ENCODE measurements around the gene ADGRB2. TPM values are rescaled to one million over a fixed set of nuclear protein-coding genes. Genes with fewer than 3 reads are reported as not detected.

ADGRB2 gene
- total RNA-seq, 1 donor from 2014 or later, result 15.8 TPM

GRCh38 chr1:31789259-31790065 is 25.3 kb upstream of the ADGRB2 start:
- H3K9me3 Mint-ChIP-seq (ENCODE audit: unreplicated experiment), result peaks cover 6% of the 10 kb centered on the region
- no peak overlapping the region for H3K27ac Mint-ChIP-seq (ENCODE audit: unreplicated experiment)
- H3K36me3 Mint-ChIP-seq (ENCODE audit: unreplicated experiment), result no peaks in the 10 kb centered on the region

GRCh38 chr1:31788825-31789256 is 24.7 kb upstream of the ADGRB2 start:
- DNase-seq, result no peak
- Mint-ChIP-seq H3K27ac (ENCODE audit: unreplicated experiment) (no peak overlapping the region), H3K4me1 (ENCODE audit: low read depth, unreplicated experiment) (peaks cover 13% of the 10 kb centered on the region), H3K4me3 (ENCODE audit: unreplicated experiment) (peak overlapping the region; percentile 91), H3K27me3 (ENCODE audit: unreplicated experiment) (peaks cover 8% of the 10 kb centered on the region), H3K9me3 (ENCODE audit: unreplicated experiment) (peaks cover 6% of the 10 kb centered on the region), H3K36me3 (ENCODE audit: unreplicated experiment) (no peaks in the 10 kb centered on the region)
- TF ChIP-seq CTCF (IDR thresholded peaks at IDR 0.05; ENCODE audit: partially characterized antibody, unreplicated experiment), result no peak

More at GRCh38 chr1:31789259-31790065, 25.3 kb upstream of the ADGRB2 start:
- Mint-ChIP-seq H3K27me3 (ENCODE audit: unreplicated experiment) (peaks cover 6% of the 10 kb centered on the region), H3K4me1 (ENCODE audit: low read depth, unreplicated experiment) (peaks cover 10% of the 10 kb centered on the region), H3K4me3 (ENCODE audit: unreplicated experiment) (peak overlapping the region; percentile 20)
- peak; percentile 99 for DNase-seq
- peak; percentile 80 for TF ChIP-seq CTCF (IDR thresholded peaks at IDR 0.05; ENCODE audit: partially characterized antibody, unreplicated experiment)

- Mint-ChIP-seq H3K27me3 (ENCODE audit: unreplicated experiment) (peaks cover 8% of the 10 kb centered on the region), H3K27ac (ENCODE audit: unreplicated experiment) (peak overlapping the region; percentile 67), H3K9me3 (ENCODE audit: unreplicated experiment) (peaks cover 6% of the 10 kb centered on the region), H3K4me3 (ENCODE audit: unreplicated experiment) (peak overlapping the region; percentile 91), H3K4me1 (ENCODE audit: low read depth, unreplicated experiment) (peaks cover 13% of the 10 kb centered on the region), H3K36me3 (ENCODE audit: unreplicated experiment) (no peaks in the 10 kb centered on the region)
- TF ChIP-seq CTCF (IDR thresholded peaks at IDR 0.05; ENCODE audit: partially characterized antibody, unreplicated experiment), result no peak
- peak; percentile 93 for DNase-seq
Measured at GRCh38 chr1:31788138-31788824, 24.1 kb upstream of the ADGRB2 start.

GRCh38 chr1:31787786-31788137 is 23.6 kb upstream of the ADGRB2 start:
- peak overlapping the region; percentile 67 for H3K27ac Mint-ChIP-seq (ENCODE audit: unreplicated experiment)
- TF ChIP-seq CTCF (IDR thresholded peaks at IDR 0.05; ENCODE audit: partially characterized antibody, unreplicated experiment), result no peak
- H3K4me3 Mint-ChIP-seq (ENCODE audit: unreplicated experiment), result peak overlapping the region; percentile 91
- peaks cover 18% of the 10 kb centered on the region for H3K4me1 Mint-ChIP-seq (ENCODE audit: low read depth, unreplicated experiment)
- H3K9me3 Mint-ChIP-seq (ENCODE audit: unreplicated experiment), result peaks cover 4% of the 10 kb centered on the region
- DNase-seq, result no peak
- no peaks in the 10 kb centered on the region for H3K36me3 Mint-ChIP-seq (ENCODE audit: unreplicated experiment)
- peaks cover 7% of the 10 kb centered on the region for H3K27me3 Mint-ChIP-seq (ENCODE audit: unreplicated experiment)

- peaks cover 4% of the 10 kb centered on the region for H3K9me3 Mint-ChIP-seq (ENCODE audit: unreplicated experiment)
- no peak for TF ChIP-seq CTCF (IDR thresholded peaks at IDR 0.05; ENCODE audit: partially characterized antibody, unreplicated experiment)
- no peak overlapping the region for H3K4me3 Mint-ChIP-seq (ENCODE audit: unreplicated experiment)
- H3K27me3 Mint-ChIP-seq (ENCODE audit: unreplicated experiment), result peaks cover 7% of the 10 kb centered on the region
- DNase-seq, result peak; percentile 2
- H3K27ac Mint-ChIP-seq (ENCODE audit: unreplicated experiment), result no peak overlapping the region
- no peaks in the 10 kb centered on the region for H3K36me3 Mint-ChIP-seq (ENCODE audit: unreplicated experiment)
- peaks cover 23% of the 10 kb centered on the region for H3K4me1 Mint-ChIP-seq (ENCODE audit: low read depth, unreplicated experiment)
Measured at GRCh38 chr1:31787261-31787660, 23.1 kb upstream of the ADGRB2 start.

All from glutamatergic neuron (in vitro differentiated cells).